SK-N-SH treated with all-trans-retinoic acid at 6 μM for 48 hours (cell line): ENCODE data around the gene MMP1.

ENCODE experiments used
- ARNTL ChIP-seq: fragments of 450-650 bp; formaldehyde crosslinking; IDR thresholded peaks from 2 replicates; pipeline ENCODE4 v1.5.0; 2020; ENCODE audit warnings: low read depth, mild to moderate bottlenecking, moderate library complexity, borderline replicate concordance
- ISL1 ChIP-seq: fragments of 250-450 bp; sonication (Bioruptor Pico); IDR thresholded peaks from 2 replicates; pipeline ENCODE4 v2.1.2; 2022; ENCODE audit warnings: mild to moderate bottlenecking, moderate library complexity
- OSR1 ChIP-seq: fragments of 250-450 bp; sonication (Bioruptor Pico); IDR thresholded peaks from 2 replicates; pipeline ENCODE4 v1.8.0; 2022; ENCODE audit warnings: moderate library complexity, mild to moderate bottlenecking, inconsistent platforms
- RARB ChIP-seq: fragments of 250-450 bp; sonication (Bioruptor Pico); IDR thresholded peaks from 2 replicates; pipeline ENCODE4 v1.8.0; 2021; ENCODE audit warnings: mild to moderate bottlenecking, moderate library complexity
- SNAI2 ChIP-seq: fragments of 250-450 bp; sonication (Bioruptor Pico); IDR thresholded peaks from 2 replicates; pipeline ENCODE4 v1.5.0; 2020; ENCODE audit warnings: mild to moderate bottlenecking, moderate library complexity
- TOX ChIP-seq: fragments of 250-450 bp; sonication (Bioruptor Pico); IDR thresholded peaks from 2 replicates; pipeline ENCODE4 v1.8.0; 2021; ENCODE audit warnings: mild to moderate bottlenecking, moderate library complexity, borderline replicate concordance
- ZNF565 ChIP-seq: fragments of 450-650 bp; formaldehyde crosslinking; conservative IDR thresholded peaks from 2 replicates; pipeline ENCODE4 v1.5.0; 2020; ENCODE audit warnings: low read depth, mild to moderate bottlenecking, moderate library complexity
- ZNF70 ChIP-seq: fragments of 450-650 bp; formaldehyde crosslinking; IDR thresholded peaks from 2 replicates; pipeline ENCODE4 v1.5.0; 2020; ENCODE audit warnings: mild to moderate bottlenecking, moderate library complexity
- TF ChIP-seq, protein P1 (sequence below): fragments of 250-450 bp; sonication (Bioruptor Pico); IDR thresholded peaks from 2 replicates; pipeline ENCODE4 v1.5.1; 2021; ENCODE audit warnings: mild to moderate bottlenecking, moderate library complexity
- TF ChIP-seq, protein P2 (sequence below): fragments of 250-450 bp; sonication (Bioruptor Pico); IDR thresholded peaks from 2 replicates; pipeline ENCODE4 v1.8.0; 2020; ENCODE audit warnings: mild to moderate bottlenecking, moderate library complexity, borderline replicate concordance
- TF ChIP-seq, protein P3 (sequence below): fragments of 250-450 bp; sonication (Bioruptor Pico); IDR thresholded peaks from 2 replicates; pipeline ENCODE4 v1.8.0; 2021; ENCODE audit warnings: low read depth, mild to moderate bottlenecking, moderate library complexity, borderline replicate concordance
- TF ChIP-seq, protein P4 (sequence below): fragments of 250-450 bp; sonication (Bioruptor Pico); IDR thresholded peaks from 2 replicates; pipeline ENCODE4 v1.5.0; 2020; ENCODE audit warnings: mild to moderate bottlenecking, moderate library complexity

DNA sequence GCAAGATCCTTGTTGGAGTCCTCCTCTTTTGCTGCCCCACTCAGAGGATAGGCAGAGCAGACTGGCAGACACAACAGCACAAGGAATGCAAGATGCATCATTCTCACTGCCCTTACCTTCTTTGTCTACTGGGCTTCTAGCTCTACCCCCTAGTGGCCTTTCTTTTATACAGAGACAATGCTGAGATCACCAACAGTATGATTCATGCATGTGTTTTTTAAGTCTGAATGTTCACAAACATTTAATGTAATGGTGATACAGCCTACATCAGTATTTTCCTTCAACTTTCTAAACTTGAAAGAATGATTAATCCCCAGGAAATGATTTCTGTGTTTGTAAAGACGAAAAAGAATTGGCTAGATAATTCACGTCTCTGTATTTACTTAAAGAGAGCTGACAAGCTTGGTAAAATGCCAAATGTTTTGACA is 17.5 kb downstream of the MMP1 start, which contains the start of gene MMP10:
- TF ChIP-seq ISL1 (CRISPR knock-in tag) (no peak), ARNTL (CRISPR knock-in tag) (no peak), RARB (CRISPR knock-in tag) (no peak), OSR1 (no peak), ZNF565 (CRISPR knock-in tag) (no peak), ZNF70 (no peak), TOX (CRISPR knock-in tag) (no peak), SNAI2 (CRISPR knock-in tag) (no peak)
- TF ChIP-seq, protein P1, sequence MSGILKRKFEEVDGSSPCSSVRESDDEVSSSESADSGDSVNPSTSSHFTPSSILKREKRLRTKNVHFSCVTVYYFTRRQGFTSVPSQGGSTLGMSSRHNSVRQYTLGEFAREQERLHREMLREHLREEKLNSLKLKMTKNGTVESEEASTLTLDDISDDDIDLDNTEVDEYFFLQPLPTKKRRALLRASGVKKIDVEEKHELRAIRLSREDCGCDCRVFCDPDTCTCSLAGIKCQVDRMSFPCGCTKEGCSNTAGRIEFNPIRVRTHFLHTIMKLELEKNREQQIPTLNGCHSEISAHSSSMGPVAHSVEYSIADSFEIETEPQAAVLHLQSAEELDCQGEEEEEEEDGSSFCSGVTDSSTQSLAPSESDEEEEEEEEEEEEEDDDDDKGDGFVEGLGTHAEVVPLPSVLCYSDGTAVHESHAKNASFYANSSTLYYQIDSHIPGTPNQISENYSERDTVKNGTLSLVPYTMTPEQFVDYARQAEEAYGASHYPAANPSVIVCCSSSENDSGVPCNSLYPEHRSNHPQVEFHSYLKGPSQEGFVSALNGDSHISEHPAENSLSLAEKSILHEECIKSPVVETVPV, result no peak
- TF ChIP-seq, protein P2, sequence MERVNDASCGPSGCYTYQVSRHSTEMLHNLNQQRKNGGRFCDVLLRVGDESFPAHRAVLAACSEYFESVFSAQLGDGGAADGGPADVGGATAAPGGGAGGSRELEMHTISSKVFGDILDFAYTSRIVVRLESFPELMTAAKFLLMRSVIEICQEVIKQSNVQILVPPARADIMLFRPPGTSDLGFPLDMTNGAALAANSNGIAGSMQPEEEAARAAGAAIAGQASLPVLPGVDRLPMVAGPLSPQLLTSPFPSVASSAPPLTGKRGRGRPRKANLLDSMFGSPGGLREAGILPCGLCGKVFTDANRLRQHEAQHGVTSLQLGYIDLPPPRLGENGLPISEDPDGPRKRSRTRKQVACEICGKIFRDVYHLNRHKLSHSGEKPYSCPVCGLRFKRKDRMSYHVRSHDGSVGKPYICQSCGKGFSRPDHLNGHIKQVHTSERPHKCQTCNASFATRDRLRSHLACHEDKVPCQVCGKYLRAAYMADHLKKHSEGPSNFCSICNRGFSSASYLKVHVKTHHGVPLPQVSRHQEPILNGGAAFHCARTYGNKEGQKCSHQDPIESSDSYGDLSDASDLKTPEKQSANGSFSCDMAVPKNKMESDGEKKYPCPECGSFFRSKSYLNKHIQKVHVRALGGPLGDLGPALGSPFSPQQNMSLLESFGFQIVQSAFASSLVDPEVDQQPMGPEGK (CRISPR knock-in tag), result no peak
- TF ChIP-seq, protein P3, sequence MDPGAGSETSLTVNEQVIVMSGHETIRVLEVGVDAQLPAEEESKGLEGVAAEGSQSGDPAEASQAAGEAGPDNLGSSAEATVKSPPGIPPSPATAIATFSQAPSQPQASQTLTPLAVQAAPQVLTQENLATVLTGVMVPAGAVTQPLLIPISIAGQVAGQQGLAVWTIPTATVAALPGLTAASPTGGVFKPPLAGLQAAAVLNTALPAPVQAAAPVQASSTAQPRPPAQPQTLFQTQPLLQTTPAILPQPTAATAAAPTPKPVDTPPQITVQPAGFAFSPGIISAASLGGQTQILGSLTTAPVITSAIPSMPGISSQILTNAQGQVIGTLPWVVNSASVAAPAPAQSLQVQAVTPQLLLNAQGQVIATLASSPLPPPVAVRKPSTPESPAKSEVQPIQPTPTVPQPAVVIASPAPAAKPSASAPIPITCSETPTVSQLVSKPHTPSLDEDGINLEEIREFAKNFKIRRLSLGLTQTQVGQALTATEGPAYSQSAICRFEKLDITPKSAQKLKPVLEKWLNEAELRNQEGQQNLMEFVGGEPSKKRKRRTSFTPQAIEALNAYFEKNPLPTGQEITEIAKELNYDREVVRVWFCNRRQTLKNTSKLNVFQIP (CRISPR knock-in tag), result no peak
- TF ChIP-seq, protein P4, sequence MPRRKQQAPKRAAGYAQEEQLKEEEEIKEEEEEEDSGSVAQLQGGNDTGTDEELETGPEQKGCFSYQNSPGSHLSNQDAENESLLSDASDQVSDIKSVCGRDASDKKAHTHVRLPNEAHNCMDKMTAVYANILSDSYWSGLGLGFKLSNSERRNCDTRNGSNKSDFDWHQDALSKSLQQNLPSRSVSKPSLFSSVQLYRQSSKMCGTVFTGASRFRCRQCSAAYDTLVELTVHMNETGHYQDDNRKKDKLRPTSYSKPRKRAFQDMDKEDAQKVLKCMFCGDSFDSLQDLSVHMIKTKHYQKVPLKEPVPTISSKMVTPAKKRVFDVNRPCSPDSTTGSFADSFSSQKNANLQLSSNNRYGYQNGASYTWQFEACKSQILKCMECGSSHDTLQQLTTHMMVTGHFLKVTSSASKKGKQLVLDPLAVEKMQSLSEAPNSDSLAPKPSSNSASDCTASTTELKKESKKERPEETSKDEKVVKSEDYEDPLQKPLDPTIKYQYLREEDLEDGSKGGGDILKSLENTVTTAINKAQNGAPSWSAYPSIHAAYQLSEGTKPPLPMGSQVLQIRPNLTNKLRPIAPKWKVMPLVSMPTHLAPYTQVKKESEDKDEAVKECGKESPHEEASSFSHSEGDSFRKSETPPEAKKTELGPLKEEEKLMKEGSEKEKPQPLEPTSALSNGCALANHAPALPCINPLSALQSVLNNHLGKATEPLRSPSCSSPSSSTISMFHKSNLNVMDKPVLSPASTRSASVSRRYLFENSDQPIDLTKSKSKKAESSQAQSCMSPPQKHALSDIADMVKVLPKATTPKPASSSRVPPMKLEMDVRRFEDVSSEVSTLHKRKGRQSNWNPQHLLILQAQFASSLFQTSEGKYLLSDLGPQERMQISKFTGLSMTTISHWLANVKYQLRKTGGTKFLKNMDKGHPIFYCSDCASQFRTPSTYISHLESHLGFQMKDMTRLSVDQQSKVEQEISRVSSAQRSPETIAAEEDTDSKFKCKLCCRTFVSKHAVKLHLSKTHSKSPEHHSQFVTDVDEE (CRISPR knock-in tag), result no peak
